ENCODE results near the gene PRKG1. TPM values are rescaled to one million over a fixed set of nuclear protein-coding genes. Genes with fewer than 3 reads are reported as not detected.

The PRKG1 gene
- total and polyA plus RNA-seq, 2 of the 4 experiments (the other 2 are of a cell fraction), result 3.5 to 18.3 TPM

DNA sequence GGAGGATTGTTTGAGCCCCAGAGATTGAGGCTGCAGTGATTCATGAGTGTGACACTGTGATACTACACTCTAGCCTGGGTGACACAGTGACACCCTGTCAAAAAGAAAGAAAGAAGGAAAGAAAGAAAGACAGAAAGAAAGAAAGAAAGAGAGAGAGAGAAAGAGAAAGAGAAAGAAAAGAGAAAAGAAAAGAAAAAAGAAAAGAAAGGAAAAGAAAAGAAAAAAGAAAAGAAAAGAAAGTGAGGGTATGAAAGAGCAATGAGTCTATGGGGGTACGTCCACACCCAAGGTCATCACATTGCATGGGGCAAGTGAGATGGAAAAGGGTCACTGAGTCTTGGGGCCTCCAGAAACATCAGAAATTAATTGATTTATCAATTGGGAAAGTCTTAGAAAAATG lies 760.3 kb downstream of the PRKG1 start:
- Histone ChIP-seq H2AK9ac (replicated peaks; ENCODE audit: low read depth, low read length, poor library complexity) (no peak overlapping the region), H3K4me1 (ENCODE audit: control insufficient read depth, insufficient read depth, low read length) (peaks cover 2% of the 10 kb centered on the region; the same call in 1 of the 2 replicates), H3K18ac (ENCODE audit: low read depth, low read length) (no peak overlapping the region), H3K27me3 (ENCODE audit: control insufficient read depth, insufficient read depth, low read length) (no peaks in the 10 kb centered on the region), H4K8ac (ENCODE audit: low read depth in 2 of 2, low read length in 2 of 2) (no peak overlapping the region), H3K9me1 (ENCODE audit: insufficient read depth, low read length) (no peaks in the 10 kb centered on the region), H3K56ac (ENCODE audit: extremely low read depth, insufficient read depth, low read length) (no peak overlapping the region), H3K4ac (ENCODE audit: low read depth, low read length) (no peak overlapping the region), H4K5ac (ENCODE audit: low read depth, low read length) (no peak overlapping the region), H4K91ac (ENCODE audit: insufficient read depth, low read depth, low read length) (no peak overlapping the region), H3K14ac (replicated peaks; ENCODE audit: low read depth, low read length) (no peak overlapping the region), H3K36me3 (ENCODE audit: control insufficient read depth, insufficient read depth, low read length) (no peaks in the 10 kb centered on the region), H3K23ac (ENCODE audit: low read depth, low read length) (no peak overlapping the region), H2AK5ac (ENCODE audit: low read depth, low read length) (no peak overlapping the region), H3K9ac (ENCODE audit: low read depth, low read length) (no peak overlapping the region), H2BK20ac (ENCODE audit: low read depth, low read length) (no peak overlapping the region), H3K4me3 (ENCODE audit: insufficient read depth, low read depth, low read length) (no peak overlapping the region), H2BK120ac (ENCODE audit: low read depth, low read length) (no peak overlapping the region), H2BK15ac (ENCODE audit: low read depth, low read length) (no peak overlapping the region), H4K20me1 (ENCODE audit: insufficient read depth, low read length) (no peaks in the 10 kb centered on the region), H3K27ac (ENCODE audit: insufficient read depth, low read length) (no peak overlapping the region), H2AFZ (replicated peaks; ENCODE audit: low read length, poor library complexity) (no peak overlapping the region), H3K79me1 (ENCODE audit: low read depth in 1 of 2, low read length in 2 of 2) (no peaks in the 10 kb centered on the region; a peak in 1 of 4 replicates), H2BK5ac (ENCODE audit: low read depth, low read length, poor library complexity, severe bottlenecking) (no peak overlapping the region), H3K4me2 (ENCODE audit: low read depth, low read length) (no peak overlapping the region), H3K9me3 (ENCODE audit: control insufficient read depth, insufficient read depth, low read length) (no peaks in the 10 kb centered on the region)
- no TSS peak for BruUV-seq (replicated peaks)
- 100% methylated on average over 1 of the region's 1 CpG; no CpG with 5 or more reads in 1 of the 2 experiments for WGBS, 2 experiments (ENCODE audit: extremely low coverage in 2 of 2, insufficient read length in 1 of 2)
- in situ Hi-C loops (cut with MboI; ENCODE audit: low sequenced_read_pairs), result no loop called here
- ATAC-seq (ENCODE audit: low read depth) (no peak), DNase-seq (no peak)
- CTCF ChIA-PET, result no interaction called here
- intact Hi-C loops (cut with micrococcal nuclease), result no loop called here
- dilution Hi-C loops (cut with HindIII; ENCODE audit: low sequenced_read_pairs, unreplicated experiment), result no loop called here
- TF ChIP-seq RAD21 (IDR thresholded peaks at IDR 0.05; ENCODE audit: low read length) (no peak), CHD1 (IDR thresholded peaks at IDR 0.05; ENCODE audit: low read depth, low read length) (no peak), MAFK (IDR thresholded peaks at IDR 0.05; ENCODE audit: low read depth, low read length) (no peak), BHLHE40 (IDR thresholded peaks at IDR 0.05; ENCODE audit: low read depth, low read length) (no peak), RFX5 (IDR thresholded peaks at IDR 0.05; ENCODE audit: low read depth, low read length) (no peak), SMC3 (IDR thresholded peaks at IDR 0.05; ENCODE audit: low read depth, low read length) (no peak), CEBPB (IDR thresholded peaks at IDR 0.05; ENCODE audit: low read depth, low read length) (no peak), MAZ (IDR thresholded peaks at IDR 0.05; ENCODE audit: borderline replicate concordance, low read depth, low read length) (no peak)
- TF ChIP-seq, protein P1, sequence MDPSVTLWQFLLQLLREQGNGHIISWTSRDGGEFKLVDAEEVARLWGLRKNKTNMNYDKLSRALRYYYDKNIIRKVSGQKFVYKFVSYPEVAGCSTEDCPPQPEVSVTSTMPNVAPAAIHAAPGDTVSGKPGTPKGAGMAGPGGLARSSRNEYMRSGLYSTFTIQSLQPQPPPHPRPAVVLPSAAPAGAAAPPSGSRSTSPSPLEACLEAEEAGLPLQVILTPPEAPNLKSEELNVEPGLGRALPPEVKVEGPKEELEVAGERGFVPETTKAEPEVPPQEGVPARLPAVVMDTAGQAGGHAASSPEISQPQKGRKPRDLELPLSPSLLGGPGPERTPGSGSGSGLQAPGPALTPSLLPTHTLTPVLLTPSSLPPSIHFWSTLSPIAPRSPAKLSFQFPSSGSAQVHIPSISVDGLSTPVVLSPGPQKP (IDR thresholded peaks at IDR 0.05; ENCODE audit: borderline replicate concordance, low read depth, low read length), result no peak
- TF ChIP-seq, protein P2, sequence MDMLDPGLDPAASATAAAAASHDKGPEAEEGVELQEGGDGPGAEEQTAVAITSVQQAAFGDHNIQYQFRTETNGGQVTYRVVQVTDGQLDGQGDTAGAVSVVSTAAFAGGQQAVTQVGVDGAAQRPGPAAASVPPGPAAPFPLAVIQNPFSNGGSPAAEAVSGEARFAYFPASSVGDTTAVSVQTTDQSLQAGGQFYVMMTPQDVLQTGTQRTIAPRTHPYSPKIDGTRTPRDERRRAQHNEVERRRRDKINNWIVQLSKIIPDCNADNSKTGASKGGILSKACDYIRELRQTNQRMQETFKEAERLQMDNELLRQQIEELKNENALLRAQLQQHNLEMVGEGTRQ (IDR thresholded peaks at IDR 0.05; ENCODE audit: low read depth, low read length), result no peak
- POLR2A ChIA-PET (ENCODE audit: unreplicated experiment), result no interaction called here
